HepG2 (cell line): ENCODE results near the gene LRBA. TPM values are rescaled to one million over a fixed set of nuclear protein-coding genes. Genes with fewer than 3 reads are reported as not detected.

Source experiments
- ATAC-seq: fragments of 200-7000 bp; cut with Tn5 transposase; 3 replicates; pipeline ENCODE4 v1.9.1; 2020; ENCODE audit warnings: mild to moderate bottlenecking, moderate library complexity
- BruUV-seq: library from RNA; stranded (reverse); fragments of 400-500 nt; replicated peaks from 2 replicates; lab custom pipeline; 2021; lab: Mats Ljungman, UMichigan
- CTCF ChIA-PET: fragments of 300-600 bp; formaldehyde crosslinking; extraction: SDS; loops from one replicate; lab custom pipeline; 2021; ENCODE audit warnings: low total read pairs, inconsistent platforms, low intra/inter-chr PET ratio; lab: Yijun Ruan, JAX
- POLR2A ChIA-PET: fragments of 350-600 bp; sonication (Branson Sonifier 250); formaldehyde crosslinking; loops from one replicate; lab custom pipeline; 2020; ENCODE audit warnings: antibody characterized with exemption, inconsistent platforms; lab: Yijun Ruan, JAX
- DNase-seq: peaks from one replicate; pipeline ENCODE4 v3.0.0-alpha.2; 2015; ENCODE audit warnings: low spot score
- FAIRE-seq: peaks from 3 replicates; lab custom pipeline; 2011; peaks lifted over from hg19 to GRCh38; lab: Jason Lieb, UNC
- H2AFZ ChIP-seq: one replicate; pipeline ENCODE4 v1.6.1; 2011; ENCODE audit warnings: low read length, inconsistent platforms
- H3K27ac ChIP-seq: fragments of 300-600 bp; 3 replicates; pipeline ENCODE4 v1.8.0; 2011; ENCODE audit warnings: mixed run types, mild to moderate bottlenecking, mixed read lengths, low read length, inconsistent platforms; ENCODE audit not compliant: insufficient read depth; ENCODE audit errors: extremely low read length
- H3K27me3 ChIP-seq, 2 experiments: fragments of 200-600 bp in 1 of 2; 2 replicates in 1 of 2; 3 replicates in 1 of 2; pipeline versions ENCODE4 v1.6.0 to v1.8.0; 2011; ENCODE audit warnings: low read length in 2 of 2, mild to moderate bottlenecking in 2 of 2, moderate library complexity in 2 of 2, inconsistent platforms in 1 of 2; ENCODE audit not compliant: insufficient read depth in 2 of 2, control insufficient read depth in 1 of 2
- H3K36me3 ChIP-seq, 2 experiments: fragments of 200-600 bp in 1 of 2; replicated peaks in 1 of 2; 2 replicates in 1 of 2; 3 replicates in 1 of 2; pipeline versions ENCODE4 v1.5.1 to v1.8.0; 2011; ENCODE audit warnings: low read length in 2 of 2, inconsistent platforms in 1 of 2; ENCODE audit not compliant: insufficient read depth in 2 of 2, control insufficient read depth in 1 of 2
- H3K4me1 ChIP-seq: 2 replicates; pipeline ENCODE4 v1.5.1; 2012; ENCODE audit warnings: low read length, inconsistent platforms; ENCODE audit not compliant: insufficient read depth
- H3K4me2 ChIP-seq: 2 replicates; pipeline ENCODE4 v1.6.0; 2011; ENCODE audit warnings: low read depth, low read length, inconsistent platforms
- H3K4me3 ChIP-seq, 3 experiments: fragments of 200-600 bp in 1 of 3; sonication (generic), shearing (Covaris generic) in 1 of 3; replicated peaks in 1 of 3; 2 replicates each; pipeline ENCODE4 v1.5.1; 2011 to 2016; ENCODE audit warnings: low read length in 3 of 3, inconsistent platforms in 2 of 3, low read depth in 2 of 3, mild to moderate bottlenecking in 2 of 3, control low read depth in 1 of 3, mixed read lengths in 1 of 3; ENCODE audit not compliant: insufficient read depth in 1 of 3
- H3K79me2 ChIP-seq: one replicate; pipeline ENCODE4 v1.6.1; 2011; ENCODE audit warnings: low read length, inconsistent platforms; ENCODE audit not compliant: insufficient read depth
- H3K9ac ChIP-seq: 2 replicates; pipeline ENCODE4 v1.6.0; 2011; ENCODE audit warnings: mild to moderate bottlenecking, low read depth, low read length, inconsistent platforms; ENCODE audit not compliant: insufficient read depth
- H3K9me3 ChIP-seq: 2 replicates; pipeline ENCODE4 v1.5.1; 2012; ENCODE audit warnings: mild to moderate bottlenecking, low read length
- H4K20me1 ChIP-seq: 2 replicates; pipeline ENCODE4 v1.6.0; 2011; ENCODE audit warnings: inconsistent platforms, mild to moderate bottlenecking, low read length, moderate library complexity; ENCODE audit not compliant: insufficient read depth
- BRD4 ChIP-seq: sonication (generic); formaldehyde crosslinking; IDR thresholded peaks from 2 replicates; pipeline ENCODE4 v1.4.0; 2020; ENCODE audit warnings: missing genetic modification reagents
- KAT8 ChIP-seq: IDR thresholded peaks from 2 replicates; pipeline ENCODE4 v1.6.1; 2016; ENCODE audit warnings: missing genetic modification reagents, missing compliant biosample characterization
- NR0B2 ChIP-seq: sonication (generic); formaldehyde crosslinking; IDR thresholded peaks from 2 replicates; pipeline ENCODE4 v1.4.0; 2020; ENCODE audit warnings: mild to moderate bottlenecking, missing genetic modification reagents
- NR2C2 ChIP-seq: sonication (generic); formaldehyde crosslinking; IDR thresholded peaks from 2 replicates; pipeline ENCODE4 v1.4.0; 2020; ENCODE audit warnings: missing genetic modification reagents, mild to moderate bottlenecking, moderate library complexity, borderline replicate concordance
- ZBTB10 ChIP-seq: sonication (generic); formaldehyde crosslinking; IDR thresholded peaks from 2 replicates; pipeline ENCODE4 v1.4.0; 2020; ENCODE audit warnings: missing genetic modification reagents, borderline replicate concordance
- ZC3H13 ChIP-seq: sonication (generic); formaldehyde crosslinking; IDR thresholded peaks from 2 replicates; pipeline ENCODE4 v1.8.1; 2023; ENCODE audit warnings: mild to moderate bottlenecking, missing genetic modification reagents, moderate library complexity
- ZNF503 ChIP-seq: sonication (generic); formaldehyde crosslinking; IDR thresholded peaks from 2 replicates; pipeline ENCODE4 v1.4.0; 2020; ENCODE audit warnings: missing genetic modification reagents
- ZNF550 ChIP-seq: sonication (generic); formaldehyde crosslinking; IDR thresholded peaks from 2 replicates; pipeline ENCODE4 v1.4.0; 2020; ENCODE audit warnings: mild to moderate bottlenecking, missing genetic modification reagents, borderline replicate concordance
- ZNF556 ChIP-seq: sonication (generic); formaldehyde crosslinking; IDR thresholded peaks from 2 replicates; pipeline ENCODE4 v1.4.0; 2020; ENCODE audit warnings: mild to moderate bottlenecking, missing genetic modification reagents, borderline replicate concordance
- ZNF749 ChIP-seq: sonication (generic); formaldehyde crosslinking; IDR thresholded peaks from 2 replicates; pipeline ENCODE4 v1.8.0; 2022; ENCODE audit warnings: mild to moderate bottlenecking, missing genetic modification reagents, moderate library complexity, borderline replicate concordance
- ZNF781 ChIP-seq: sonication (generic); formaldehyde crosslinking; IDR thresholded peaks from 2 replicates; pipeline ENCODE4 v1.5.1; 2020; ENCODE audit warnings: borderline replicate concordance, mild to moderate bottlenecking, missing genetic modification reagents; ENCODE audit errors: not compliant biosample characterization
- in situ Hi-C: cut with HindIII; loops from 2 replicates; pipeline ENCODE4 v1.10.0; 2017; ENCODE audit warnings: low pct_unique_long_range_greater_than_20kb; ENCODE audit not compliant: extremely low pct_ligation_motif_present
- intact Hi-C: fragments of 100-400 bp; cut with micrococcal nuclease; formaldehyde crosslinking; loops from one replicate; pipeline ENCODE4 v1.10.0; 2022; ENCODE audit not compliant: unreplicated experiment
- polyA plus RNA-seq, 8 experiments: library from polyadenylated mRNA; depleted of rRNA in 3 of 8; stranded (reverse) in 7 of 8; unstranded in 1 of 8; fragments of >200 nt; fragmentation: Illumina TruSeq in 4 of 8; extraction: Trizol in 4 of 8; gene quantifications; 2 replicates each; pipeline versions ENCODE4 v1.2.1 to v1.2.3, GENCODE V29; 2011 to 2016; ENCODE audit warnings: low read depth in 4 of 8, missing spikeins in 1 of 8, mixed read lengths in 1 of 8; ENCODE audit not compliant: insufficient read depth in 1 of 8
- total RNA-seq, 5 experiments: library from RNA; depleted of rRNA; stranded (reverse); fragments of >200 nt; fragmentation: Illumina TruSeq; extraction: Trizol; gene quantifications; 2 replicates each; pipeline ENCODE4 v1.2.3, GENCODE V29; 2016; ENCODE audit warnings: low read depth in 1 of 5
- TF ChIP-seq, protein P1 (sequence below): sonication (generic); formaldehyde crosslinking; IDR thresholded peaks from 2 replicates; pipeline ENCODE4 v1.5.1; 2020; ENCODE audit warnings: mild to moderate bottlenecking, moderate library complexity, missing genetic modification reagents

The LRBA gene
- total and polyA plus RNA-seq, 2 of the 13 experiments (the other 11 are each of a cell fraction or from before 2014, with no cell fraction given) = 21.0 to 37.2 TPM

- FAIRE-seq = no peak
- H3K9ac ChIP-seq = no peak overlapping the region
- in situ Hi-C loops (no loop called here), intact Hi-C loops (no loop called here)
- H3K4me1 ChIP-seq = no peaks in the 10 kb centered on the region
- TF ChIP-seq ZBTB10 (CRISPR knock-in tag) = no peak
- TF ChIP-seq ZC3H13 (CRISPR knock-in tag) = no peak
- no peak for ATAC-seq
- no peaks in the 10 kb centered on the region for H4K20me1 ChIP-seq
- BruUV-seq = no TSS peak
- H3K36me3 ChIP-seq = no peaks in the 10 kb centered on the region
- CTCF ChIA-PET = no interaction called here
- no peaks in the 10 kb centered on the region for H3K27me3 ChIP-seq
- no peak overlapping the region for H3K27ac ChIP-seq
- no peak overlapping the region for H3K4me2 ChIP-seq
- H2AFZ ChIP-seq = no peak overlapping the region
- H3K4me3 ChIP-seq = no peak overlapping the region
- no peaks in the 10 kb centered on the region for H3K79me2 ChIP-seq
- H3K9me3 ChIP-seq = no peaks in the 10 kb centered on the region
- POLR2A ChIA-PET = no interaction called here
- DNase-seq = no peak
Observed at GRCh38 chr4:150332961-150333360, 682.1 kb downstream of the LRBA start.

DNA sequence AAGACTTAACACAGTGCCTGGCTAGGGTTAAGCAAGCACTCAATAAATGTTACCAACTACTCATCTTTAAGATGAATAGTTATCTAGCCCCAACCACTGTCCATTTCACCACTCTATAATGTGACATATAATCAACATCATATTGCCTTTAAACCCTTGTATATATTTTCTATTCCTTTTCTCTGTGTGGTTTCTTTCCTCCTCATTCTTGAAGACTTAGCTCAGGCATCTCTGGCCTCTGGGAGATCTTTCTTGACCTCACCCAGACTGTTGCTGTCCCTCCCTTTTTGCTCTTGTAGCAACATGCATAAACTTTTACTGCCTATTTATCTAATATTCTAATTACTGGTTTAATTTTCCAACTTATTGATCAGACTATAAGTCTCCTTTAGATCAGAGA, 683.0 kb downstream of the LRBA start:
- no peaks in the 10 kb centered on the region for H3K79me2 ChIP-seq
- in situ Hi-C loops (no loop called here), intact Hi-C loops (no loop called here)
- no peaks in the 10 kb centered on the region for H3K4me1 ChIP-seq
- no peak overlapping the region for H3K9ac ChIP-seq
- ChIA-PET POLR2A (no interaction called here), CTCF (no interaction called here)
- H4K20me1 ChIP-seq = no peaks in the 10 kb centered on the region
- no peaks in the 10 kb centered on the region for H3K36me3 ChIP-seq
- no peak overlapping the region for H3K4me2 ChIP-seq
- ATAC-seq (no peak), DNase-seq (no peak), FAIRE-seq (no peak)
- no peak overlapping the region for H3K27ac ChIP-seq
- H3K27me3 ChIP-seq = no peaks in the 10 kb centered on the region
- H3K9me3 ChIP-seq = no peaks in the 10 kb centered on the region
- no TSS peak for BruUV-seq
- H2AFZ ChIP-seq = no peak overlapping the region
- H3K4me3 ChIP-seq = no peak overlapping the region
- no peak for TF ChIP-seq NR2C2
- no peak for TF ChIP-seq BRD4 (CRISPR knock-in tag)
- TF ChIP-seq KAT8 = no peak
- no peak for TF ChIP-seq ZNF749 (CRISPR knock-in tag)
- TF ChIP-seq NR0B2 (CRISPR knock-in tag) = no peak
- TF ChIP-seq, protein P1, sequence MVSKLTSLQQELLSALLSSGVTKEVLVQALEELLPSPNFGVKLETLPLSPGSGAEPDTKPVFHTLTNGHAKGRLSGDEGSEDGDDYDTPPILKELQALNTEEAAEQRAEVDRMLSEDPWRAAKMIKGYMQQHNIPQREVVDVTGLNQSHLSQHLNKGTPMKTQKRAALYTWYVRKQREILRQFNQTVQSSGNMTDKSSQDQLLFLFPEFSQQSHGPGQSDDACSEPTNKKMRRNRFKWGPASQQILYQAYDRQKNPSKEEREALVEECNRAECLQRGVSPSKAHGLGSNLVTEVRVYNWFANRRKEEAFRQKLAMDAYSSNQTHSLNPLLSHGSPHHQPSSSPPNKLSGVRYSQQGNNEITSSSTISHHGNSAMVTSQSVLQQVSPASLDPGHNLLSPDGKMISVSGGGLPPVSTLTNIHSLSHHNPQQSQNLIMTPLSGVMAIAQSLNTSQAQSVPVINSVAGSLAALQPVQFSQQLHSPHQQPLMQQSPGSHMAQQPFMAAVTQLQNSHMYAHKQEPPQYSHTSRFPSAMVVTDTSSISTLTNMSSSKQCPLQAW = no peak
- TF ChIP-seq ZNF550 (CRISPR knock-in tag) = no peak
- no peak for TF ChIP-seq ZNF556 (CRISPR knock-in tag)
- TF ChIP-seq ZNF781 (CRISPR knock-in tag) = no peak
- TF ChIP-seq ZNF503 = no peak
